ENCODE data around the gene HK1. TPM values are rescaled to one million over a fixed set of nuclear protein-coding genes. Genes with fewer than 3 reads are reported as not detected.

HK1 gene
- total and polyA plus RNA-seq, 2 of the 13 experiments (the other 11 are each of a cell fraction or from before 2014, with no cell fraction given): 0.29 to 1.5 TPM

DNA sequence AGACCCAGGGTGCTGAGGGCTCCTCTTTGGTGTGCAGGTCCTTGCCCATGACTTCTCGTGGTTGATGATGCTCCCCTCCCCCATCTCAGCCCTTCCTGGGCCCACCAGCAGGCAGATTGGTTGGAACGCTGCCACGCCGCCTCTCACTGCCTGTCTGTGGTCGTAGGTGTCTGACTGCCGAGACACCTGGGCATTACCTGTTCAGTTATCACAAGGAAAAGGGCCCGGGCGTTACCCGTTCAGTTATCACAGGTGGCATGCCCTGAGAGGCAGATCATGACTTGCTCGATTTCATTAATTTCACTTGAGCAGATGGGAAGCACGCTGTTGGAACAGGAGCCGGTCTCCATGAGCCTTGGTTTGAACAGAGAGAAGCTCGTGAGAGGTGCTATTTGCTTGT is 95.9 kb downstream of the HK1 start:
- H3K36me3 ChIP-seq (replicated peaks in 1 of 2; ENCODE audit: control insufficient read depth in 1 of 2, insufficient read depth in 2 of 2, low read length in 2 of 2): no peaks in the 10 kb centered on the region
- TF ChIP-seq ZNF841 (CRISPR knock-in tag; IDR thresholded peaks at IDR 0.05; ENCODE audit: borderline replicate concordance) (no peak), ZNF589 (CRISPR knock-in tag; conservative IDR thresholded peaks at IDR 0.05) (no peak)
- TF ChIP-seq, protein P1, sequence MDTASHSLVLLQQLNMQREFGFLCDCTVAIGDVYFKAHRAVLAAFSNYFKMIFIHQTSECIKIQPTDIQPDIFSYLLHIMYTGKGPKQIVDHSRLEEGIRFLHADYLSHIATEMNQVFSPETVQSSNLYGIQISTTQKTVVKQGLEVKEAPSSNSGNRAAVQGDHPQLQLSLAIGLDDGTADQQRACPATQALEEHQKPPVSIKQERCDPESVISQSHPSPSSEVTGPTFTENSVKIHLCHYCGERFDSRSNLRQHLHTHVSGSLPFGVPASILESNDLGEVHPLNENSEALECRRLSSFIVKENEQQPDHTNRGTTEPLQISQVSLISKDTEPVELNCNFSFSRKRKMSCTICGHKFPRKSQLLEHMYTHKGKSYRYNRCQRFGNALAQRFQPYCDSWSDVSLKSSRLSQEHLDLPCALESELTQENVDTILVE (CRISPR knock-in tag; IDR thresholded peaks at IDR 0.05): no peak
- H4K20me1 ChIP-seq (ENCODE audit: insufficient read depth, low read length): no peaks in the 10 kb centered on the region
- H3K4me2 ChIP-seq (ENCODE audit: low read depth, low read length): no peak overlapping the region
- BruUV-seq (replicated peaks): no TSS peak
- no peak overlapping the region for H3K9ac ChIP-seq (ENCODE audit: insufficient read depth, low read depth, low read length)
- CTCF ChIA-PET (ENCODE audit: low intra/inter-chr PET ratio, low total read pairs): no interaction called here
- no peak overlapping the region for H3K4me3 ChIP-seq (replicated peaks in 1 of 3; ENCODE audit: insufficient read depth in 1 of 3, low read depth in 2 of 3, low read length in 3 of 3)
- DNase-seq (ENCODE audit: low spot score) (no peak), FAIRE-seq (no peak), ATAC-seq (no peak)
- WGBS (ENCODE audit: low lambda C conversion rate): 19% methylated on average over 4 of the region's 13 CpGs
- peaks cover 2 to 32% of the 10 kb centered on the region in 2 experiments; a peak in 2 of 5 replicates for H3K27me3 ChIP-seq (ENCODE audit: control insufficient read depth in 1 of 2, insufficient read depth in 2 of 2, low read length in 2 of 2)
- no peak overlapping the region for H2AFZ ChIP-seq (ENCODE audit: low read length)
- in situ Hi-C loops (cut with HindIII; ENCODE audit: extremely low pct_ligation_motif_present, low pct_unique_long_range_greater_than_20kb): no loop called here
- no peak overlapping the region for H3K27ac ChIP-seq (ENCODE audit: extremely low read length, insufficient read depth, low read length)
- no peaks in the 10 kb centered on the region for H3K9me3 ChIP-seq (ENCODE audit: low read length)
- H3K79me2 ChIP-seq (ENCODE audit: insufficient read depth, low read length): no peaks in the 10 kb centered on the region
- intact Hi-C loops (cut with micrococcal nuclease; ENCODE audit: unreplicated experiment): no loop called here
- H3K4me1 ChIP-seq (ENCODE audit: insufficient read depth, low read length): no peaks in the 10 kb centered on the region
- POLR2A ChIA-PET: no interaction called here

DNA sequence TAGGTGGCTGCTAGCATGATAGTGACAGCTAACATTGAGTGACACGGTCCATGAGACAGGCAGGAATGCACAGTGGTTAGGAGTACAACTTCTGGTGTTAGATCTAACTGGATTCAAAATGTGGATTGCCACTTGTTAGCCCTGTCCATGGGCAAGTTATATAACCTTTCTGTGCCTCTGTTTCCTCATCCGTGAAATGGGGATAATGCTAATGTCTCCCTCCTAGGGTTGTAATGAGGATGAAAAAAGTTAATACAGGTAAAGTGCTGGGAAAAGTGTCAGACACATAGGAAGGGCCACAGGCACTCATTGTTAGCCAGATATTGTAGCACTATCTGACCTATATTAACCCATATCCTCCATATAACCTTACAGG is 96.6 kb downstream of the HK1 start:
- H3K9ac ChIP-seq (ENCODE audit: insufficient read depth, low read depth, low read length): no peak overlapping the region
- 24% methylated on average over 2 of the region's 2 CpGs for WGBS (ENCODE audit: low lambda C conversion rate)
- H3K4me2 ChIP-seq (ENCODE audit: low read depth, low read length): no peak overlapping the region
- H2AFZ ChIP-seq (ENCODE audit: low read length): no peak overlapping the region
- BruUV-seq (replicated peaks): no TSS peak
- FAIRE-seq (no peak), DNase-seq (ENCODE audit: low spot score) (no peak), ATAC-seq (no peak)
- peaks cover 2 to 32% of the 10 kb centered on the region in 2 experiments; a peak in 2 of 5 replicates for H3K27me3 ChIP-seq (ENCODE audit: control insufficient read depth in 1 of 2, insufficient read depth in 2 of 2, low read length in 2 of 2)
- no peak overlapping the region for H3K27ac ChIP-seq (ENCODE audit: extremely low read length, insufficient read depth, low read length)
- POLR2A ChIA-PET: no interaction called here
- TF ChIP-seq ZNF629 (CRISPR knock-in tag; conservative IDR thresholded peaks at IDR 0.05): peak; percentile 58; the same call in 1 of the 2 replicates
- TF ChIP-seq XBP1 (CRISPR knock-in tag; IDR thresholded peaks at IDR 0.05): no peak
- no peak for TF ChIP-seq KMT2B (CRISPR knock-in tag; IDR thresholded peaks at IDR 0.05)
- TF ChIP-seq ZNF784 (CRISPR knock-in tag; IDR thresholded peaks at IDR 0.05; ENCODE audit: borderline replicate concordance): no peak
- TF ChIP-seq MTF2 (CRISPR knock-in tag; IDR thresholded peaks at IDR 0.05; ENCODE audit: borderline replicate concordance): no peak
- TF ChIP-seq FOXK1 (CRISPR knock-in tag; IDR thresholded peaks at IDR 0.05; ENCODE audit: borderline replicate concordance, low read depth): no peak
- TF ChIP-seq ZNF224 (CRISPR knock-in tag; IDR thresholded peaks at IDR 0.05): no peak
- no peak for TF ChIP-seq HOXA5 (CRISPR knock-in tag; IDR thresholded peaks at IDR 0.05)
- in situ Hi-C loops (cut with HindIII; ENCODE audit: extremely low pct_ligation_motif_present, low pct_unique_long_range_greater_than_20kb) (no loop called here), intact Hi-C loops (cut with micrococcal nuclease; ENCODE audit: unreplicated experiment) (no loop called here)
- no peaks in the 10 kb centered on the region for H3K9me3 ChIP-seq (ENCODE audit: low read length)
- H3K36me3 ChIP-seq (replicated peaks in 1 of 2; ENCODE audit: control insufficient read depth in 1 of 2, insufficient read depth in 2 of 2, low read length in 2 of 2): no peaks in the 10 kb centered on the region
- H3K4me3 ChIP-seq (replicated peaks in 1 of 3; ENCODE audit: insufficient read depth in 1 of 3, low read depth in 2 of 3, low read length in 3 of 3): no peak overlapping the region
- H3K79me2 ChIP-seq (ENCODE audit: insufficient read depth, low read length): no peaks in the 10 kb centered on the region
- H4K20me1 ChIP-seq (ENCODE audit: insufficient read depth, low read length): no peaks in the 10 kb centered on the region
- CTCF ChIA-PET (ENCODE audit: low intra/inter-chr PET ratio, low total read pairs): no interaction called here
- no peaks in the 10 kb centered on the region for H3K4me1 ChIP-seq (ENCODE audit: insufficient read depth, low read length)

Measured in HepG2 (cell line).